Left lung (tissue), 10 donors: Measurements from ENCODE around the gene PAX5. TPM values are rescaled to one million over a fixed set of nuclear protein-coding genes. Genes with fewer than 3 reads are reported as not detected.

Experiments
- ATAC-seq: fragments of 200-7000 bp; cut with Tn5 transposase; one replicate; pipeline ENCODE4 v1.9.1; 2020; ENCODE audit warnings: moderate library complexity
- DNase-seq, 4 donors: peaks; one replicate each; pipeline ENCODE4 v3.0.0-alpha.2; 2013 to 2020
- H3K27ac ChIP-seq, 2 donors: fragments of 200-600 bp; sonication (generic) in 1 of 2; one replicate each; pipeline versions ENCODE4 v1.5.0 to v1.8.0; 2020 to 2021
- H3K27me3 ChIP-seq, 2 donors: fragments of 200-600 bp; sonication (generic) in 1 of 2; one replicate each; pipeline versions ENCODE4 v1.5.0 to v1.8.0; 2020 to 2021
- H3K36me3 ChIP-seq, 2 donors: fragments of 200-600 bp; sonication (generic) in 1 of 2; one replicate each; pipeline versions ENCODE4 v1.5.0 to v1.8.0; 2020 to 2021
- H3K4me1 ChIP-seq, 2 donors: fragments of 200-600 bp; one replicate each; pipeline ENCODE4 v1.8.0; 2021
- H3K4me3 ChIP-seq, 2 donors: fragments of 200-600 bp; sonication (generic) in 1 of 2; one replicate each; pipeline versions ENCODE4 v1.5.0 to v1.8.0; 2020 to 2021; ENCODE audit warnings: mild to moderate bottlenecking in 1 of 2
- H3K9me3 ChIP-seq, 2 donors: fragments of 200-600 bp; sonication (generic) in 1 of 2; one replicate each; pipeline versions ENCODE4 v1.5.0 to v1.8.0; 2020 to 2021
- intact Hi-C, 2 donors: fragments of 100-400 bp; cut with DNase I; formaldehyde crosslinking; loops; one replicate each; pipeline versions ENCODE4 v1.11.2 to v1.14.2; 2022
- polyA plus RNA-seq, 6 donors: library from polyadenylated mRNA; unstranded; fragments of 120-200 nt; gene quantifications; one replicate each; pipeline ENCODE4 v1.2.1, GENCODE V29; 2013; ENCODE audit not compliant: insufficient read length in 6 of 6
- total RNA-seq, 2 donors: library from RNA; stranded (reverse); fragmentation: NEBNext Ultra II Directional; extraction: Animal tissue kit (Norgen Biotek cat#: 25700); gene quantifications; one replicate each; pipeline ENCODE4 v1.2.1, GENCODE V29; 2021
- TF ChIP-seq, protein P1 (sequence below), 2 donors: fragments of 200-600 bp; sonication (generic) in 1 of 2; IDR thresholded peaks; one replicate each; pipeline versions ENCODE4 v1.5.0 to v1.8.0; 2021; ENCODE audit warnings: antibody characterized with exemption in 2 of 2
- donor health status: DM: no; HTN: yes; CAD: no.
- donor health status: DM: no; HTN: no; CAD: no.

Gene PAX5
- total and polyA plus RNA-seq, 8 donors, result 0.03 to 0.65 (median 0.13) TPM

DNA sequence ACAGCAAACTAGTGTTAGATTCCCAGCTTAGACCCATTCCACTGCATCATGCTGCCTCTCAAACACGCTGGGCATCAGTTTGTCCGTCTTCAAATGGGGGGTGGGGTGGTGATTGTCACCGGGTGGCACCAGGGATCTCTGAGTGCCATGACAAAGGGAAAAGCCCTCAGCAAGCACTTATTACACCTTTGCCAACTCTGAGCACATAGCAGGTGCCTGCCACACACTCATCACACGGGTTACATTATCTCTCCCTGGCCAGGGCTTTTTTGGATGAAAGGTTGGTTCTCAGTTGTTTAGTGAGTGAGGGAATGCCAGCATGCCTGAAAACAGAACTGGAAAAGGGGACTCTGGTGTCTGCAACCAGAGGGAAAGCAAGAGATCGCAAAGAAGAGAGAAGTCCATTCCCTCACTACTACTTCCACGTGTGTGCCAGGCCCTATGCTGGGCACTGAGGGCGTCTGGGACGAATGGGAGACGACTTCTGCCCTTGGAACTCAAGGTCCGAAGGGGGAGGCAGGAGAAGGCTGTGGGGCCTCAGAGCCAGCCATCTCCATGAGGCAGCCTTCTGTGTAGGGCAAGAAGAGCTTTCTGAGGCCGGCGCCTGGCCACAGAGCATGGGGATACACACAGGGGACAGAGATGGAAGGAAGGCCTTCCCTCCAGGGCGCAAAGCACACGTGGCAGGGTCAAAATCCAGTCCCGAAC is 48.9 kb downstream of the PAX5 start:
- ATAC-seq, result no peak

DNA sequence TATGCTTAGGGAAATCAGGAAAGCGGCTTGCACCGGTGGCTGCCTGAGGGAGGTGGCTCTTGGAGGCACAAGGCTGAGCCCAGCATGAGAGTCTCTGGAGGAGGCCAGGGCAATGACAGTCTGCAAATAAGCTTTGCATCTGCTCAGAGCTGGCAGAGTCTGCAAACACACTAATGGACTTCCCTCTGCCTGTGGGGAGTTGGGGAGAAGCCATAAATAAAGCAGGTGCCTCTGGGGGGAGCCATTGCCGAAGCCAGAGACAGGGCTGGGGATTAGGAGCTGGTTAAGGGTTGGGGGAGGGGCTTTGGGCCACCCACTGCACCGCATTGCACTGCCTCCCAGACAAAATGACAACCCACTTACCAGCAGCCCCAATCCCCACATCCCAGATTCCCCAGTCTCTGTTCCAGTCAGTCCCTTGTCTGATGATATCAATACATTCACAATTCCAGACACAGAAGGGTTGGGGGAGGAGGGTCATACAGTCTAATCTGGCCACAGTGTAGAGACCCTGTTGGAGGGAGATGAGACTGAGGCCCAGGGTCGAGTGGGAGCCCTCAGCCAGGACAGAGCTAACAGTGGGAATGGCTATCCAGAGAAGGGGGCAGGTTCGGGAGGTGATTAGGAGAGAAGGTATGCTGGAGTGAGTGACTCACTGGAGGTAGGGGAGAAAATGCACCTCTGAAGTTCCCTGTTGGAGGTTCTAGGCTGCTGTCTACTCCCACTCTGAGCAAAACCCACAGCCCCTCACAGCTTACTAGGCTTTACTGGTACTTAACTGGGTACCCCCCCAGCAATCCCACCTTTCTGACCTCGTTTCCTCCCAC is 53.7 kb downstream of the PAX5 start:
- intact Hi-C loops, result no loop called here
- TF ChIP-seq, protein P1, sequence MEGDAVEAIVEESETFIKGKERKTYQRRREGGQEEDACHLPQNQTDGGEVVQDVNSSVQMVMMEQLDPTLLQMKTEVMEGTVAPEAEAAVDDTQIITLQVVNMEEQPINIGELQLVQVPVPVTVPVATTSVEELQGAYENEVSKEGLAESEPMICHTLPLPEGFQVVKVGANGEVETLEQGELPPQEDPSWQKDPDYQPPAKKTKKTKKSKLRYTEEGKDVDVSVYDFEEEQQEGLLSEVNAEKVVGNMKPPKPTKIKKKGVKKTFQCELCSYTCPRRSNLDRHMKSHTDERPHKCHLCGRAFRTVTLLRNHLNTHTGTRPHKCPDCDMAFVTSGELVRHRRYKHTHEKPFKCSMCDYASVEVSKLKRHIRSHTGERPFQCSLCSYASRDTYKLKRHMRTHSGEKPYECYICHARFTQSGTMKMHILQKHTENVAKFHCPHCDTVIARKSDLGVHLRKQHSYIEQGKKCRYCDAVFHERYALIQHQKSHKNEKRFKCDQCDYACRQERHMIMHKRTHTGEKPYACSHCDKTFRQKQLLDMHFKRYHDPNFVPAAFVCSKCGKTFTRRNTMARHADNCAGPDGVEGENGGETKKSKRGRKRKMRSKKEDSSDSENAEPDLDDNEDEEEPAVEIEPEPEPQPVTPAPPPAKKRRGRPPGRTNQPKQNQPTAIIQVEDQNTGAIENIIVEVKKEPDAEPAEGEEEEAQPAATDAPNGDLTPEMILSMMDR (IDR thresholded peaks at IDR 0.05), result no peak
- Histone ChIP-seq H3K27me3 (peaks cover 28 to 79% of the 10 kb centered on the region in 2 donors), H3K4me3 (no peak overlapping the region), H3K27ac (no peak overlapping the region), H3K36me3 (no peaks in the 10 kb centered on the region), H3K9me3 (no peaks in the 10 kb centered on the region), H3K4me1 (no peaks in the 10 kb centered on the region)
- no peak for ATAC-seq
- no peak for DNase-seq

More for the DNA sequence above, 48.9 kb downstream of the PAX5 start:
- peaks cover 3 to 7% of the 10 kb centered on the region in 2 donors for H3K4me1 ChIP-seq
- no peaks in the 10 kb centered on the region for H3K9me3 ChIP-seq
- no peak overlapping the region for H3K27ac ChIP-seq
- intact Hi-C loops, result no loop called here
- no peak for DNase-seq
- H3K36me3 ChIP-seq, result no peaks in the 10 kb centered on the region
- no peak overlapping the region for H3K4me3 ChIP-seq
- TF ChIP-seq, protein P1 (IDR thresholded peaks at IDR 0.05), result no peak
- H3K27me3 ChIP-seq, result peaks cover 62 to 100% of the 10 kb centered on the region in 2 donors

DNA sequence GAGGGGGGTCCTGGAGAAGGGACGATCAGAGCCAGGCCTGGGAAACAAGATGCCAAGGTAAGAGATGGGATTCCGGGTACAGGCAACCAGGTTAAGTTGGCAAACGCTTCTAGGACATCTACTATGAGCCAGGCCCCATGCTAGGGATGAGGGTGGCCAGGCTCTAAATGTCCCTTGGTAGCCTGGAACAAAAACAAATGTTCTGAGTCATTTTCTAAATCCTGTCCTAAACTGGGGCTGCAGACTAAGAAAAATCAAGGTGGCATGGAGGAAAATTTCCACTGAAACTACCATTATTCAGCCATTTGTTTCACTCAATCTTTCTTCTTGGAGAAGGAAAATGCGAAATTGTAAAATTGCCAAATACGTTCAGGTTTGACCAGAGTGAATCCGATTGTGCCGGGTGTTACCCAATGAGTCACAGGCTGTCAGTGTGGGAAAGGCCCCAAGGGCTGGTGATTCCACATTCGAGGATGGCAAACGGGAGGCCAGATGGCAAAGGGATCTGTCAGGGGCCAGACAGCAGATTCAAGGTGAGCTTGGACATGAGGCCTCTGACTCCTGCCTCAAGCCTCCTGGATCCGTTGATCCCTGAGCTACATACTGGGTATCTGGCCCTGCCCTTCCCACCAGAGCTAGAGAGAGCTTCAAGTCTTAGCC is 57.6 kb downstream of the PAX5 start:
- Histone ChIP-seq H3K9me3 (no peaks in the 10 kb centered on the region), H3K36me3 (no peaks in the 10 kb centered on the region), H3K27ac (no peak overlapping the region), H3K4me3 (no peak overlapping the region), H3K4me1 (no peaks in the 10 kb centered on the region), H3K27me3 (peaks cover 0 to 40% of the 10 kb centered on the region in 2 donors)
- ATAC-seq (no peak), DNase-seq (no peak)
- intact Hi-C loops, result no loop called here
- TF ChIP-seq, protein P1 (IDR thresholded peaks at IDR 0.05), result no peak

DNA sequence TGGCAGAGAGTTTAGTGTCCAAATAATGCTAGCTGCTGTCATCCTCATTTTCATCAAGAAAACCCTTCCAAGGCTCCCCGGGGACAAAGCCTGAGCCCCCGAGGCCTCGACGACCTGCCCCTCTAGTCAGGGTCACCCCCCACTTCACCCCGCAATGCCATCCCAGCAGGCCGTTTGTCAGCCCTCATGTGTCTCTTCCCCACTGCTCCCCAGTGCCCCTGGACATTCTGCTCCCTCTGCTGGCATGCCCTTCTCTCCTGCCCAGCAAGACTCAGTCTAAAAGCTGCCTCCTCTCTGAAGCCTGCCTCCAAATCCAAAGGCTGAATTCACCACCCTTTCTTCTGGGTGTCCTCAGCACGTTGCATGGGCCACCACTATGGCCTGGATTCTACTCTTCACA is 59.3 kb downstream of the PAX5 start:
- TF ChIP-seq, protein P1 (IDR thresholded peaks at IDR 0.05), result no peak
- no peaks in the 10 kb centered on the region for H3K36me3 ChIP-seq
- no peak for ATAC-seq
- peaks cover 0 to 23% of the 10 kb centered on the region in 2 donors for H3K27me3 ChIP-seq
- no peaks in the 10 kb centered on the region for H3K9me3 ChIP-seq
- H3K27ac ChIP-seq, result no peak overlapping the region
- no peaks in the 10 kb centered on the region for H3K4me1 ChIP-seq
- intact Hi-C loops, result no loop called here
- DNase-seq, result no peak
- H3K4me3 ChIP-seq, result no peak overlapping the region
